Adrenal gland (tissue), 12 donors: ENCODE measurements around the gene GMCL1. TPM values are rescaled to one million over a fixed set of nuclear protein-coding genes. Genes with fewer than 3 reads are reported as not detected.
A peak's percentile ranks its signal among the peaks of the same experiment; 100 is the strongest.
"Not testable (repeated sequence)": the region's sequence is repeated elsewhere in the genome, so short reads cannot be mapped to it uniquely, and the experiment has no call there.

ENCODE experiments used
- DNase-seq, 7 donors: peaks; one replicate each; pipeline ENCODE4 v3.0.0-alpha.2; 2019 to 2020
- H3K27ac ChIP-seq, 5 donors: fragments of 200-600 bp; sonication (generic) in 4 of 5; 1 replicate in 3 of 5; 2 replicates in 2 of 5; pipeline versions ENCODE4 v1.5.1 to v1.8.0; 2016 to 2020; ENCODE audit warnings: mild to moderate bottlenecking in 1 of 5
- H3K27me3 ChIP-seq: fragments of 200-600 bp; 2 replicates; pipeline ENCODE4 v1.8.0; 2021
- H3K36me3 ChIP-seq, 2 donors: fragments of 200-600 bp; replicated peaks in 1 of 2; 1 replicate in 1 of 2; 2 replicates in 1 of 2; pipeline versions ENCODE4 v1.5.1 to v1.8.0; 2018 to 2022
- H3K4me1 ChIP-seq, 2 donors: fragments of 200-600 bp; replicated peaks in 1 of 2; 1 replicate in 1 of 2; 2 replicates in 1 of 2; pipeline versions ENCODE4 v1.5.1 to v1.8.0; 2018 to 2021
- H3K4me3 ChIP-seq, 4 donors: fragments of 200-600 bp; sonication (generic) in 3 of 4; one replicate each; pipeline ENCODE4 v1.5.1; 2016 to 2018
- H3K9me3 ChIP-seq, 3 donors: fragments of 200-600 bp; sonication (generic) in 1 of 3; replicated peaks in 1 of 3; 1 replicate in 2 of 3; 2 replicates in 1 of 3; pipeline versions ENCODE4 v1.5.1 to v1.8.0; 2016 to 2021
- POLR2A ChIP-seq, 2 donors: fragments of 450-650 bp; IDR thresholded peaks; one replicate each; pipeline ENCODE4 v1.6.1; 2017; ENCODE audit warnings: antibody characterized with exemption in 2 of 2, mild to moderate bottlenecking in 2 of 2, moderate library complexity in 1 of 2
- WGBS, 4 donors: extraction: QIAGEN DNeasy Blood & Tissue Kit in 2 of 4; methylation state at CpG; one replicate each; pipeline versions ENCODE4 v1.1.5 to v1.1.7; 2013 to 2017; 5-methylcytosine and 5-hydroxymethylcytosine counted together
- intact Hi-C, 2 donors: fragments of 100-400 bp; cut with DNase I; formaldehyde crosslinking; loops; one replicate each; pipeline versions ENCODE4 v1.14.1 to v1.15.0; 2022 to 2023
- polyA plus RNA-seq, 3 donors: library from polyadenylated mRNA; stranded (reverse); fragments of 200-250 nt in 2 of 3; fragments of 350-450 nt in 1 of 3; fragmentation: Illumina TruSeq in 1 of 3; extraction: RNeasy Lipid Tissue Mini Kit (QIAGEN cat#74804) in 1 of 3; gene quantifications; one replicate each; pipeline ENCODE4 v1.2.3, GENCODE V29; 2013 to 2014
- total RNA-seq, 9 donors: library from RNA; depleted of rRNA in 4 of 9; stranded (reverse); fragments of >200 nt in 4 of 9; fragments of 120-200 nt in 1 of 9; fragmentation: NEBNext Ultra II Directional in 1 of 9; extraction: Animal tissue kit (Norgen Biotek cat#: 25700) in 1 of 9; gene quantifications; one replicate each; pipeline versions ENCODE4 v1.1.0 to v1.2.4, GENCODE V29; 2013 to 2023
- TF ChIP-seq, protein P1 (sequence below), 6 experiments: fragments of 450-650 bp in 4 of 6; fragments of 200-600 bp in 2 of 6; sonication (generic) in 1 of 6; IDR thresholded peaks; 1 replicate in 5 of 6; 2 replicates in 1 of 6; pipeline versions ENCODE4 v1.5.1 to v1.8.0; 2016 to 2021; ENCODE audit warnings: antibody characterized with exemption in 6 of 6, mild to moderate bottlenecking in 2 of 6, moderate library complexity in 1 of 6
- donor health status: healthy with polysubstance abuse.
- donor health status: Bipolar disorder and iron deficiency.
- donor health status: DM: yes; HTN: yes; CAD: no.
- donor health status: DM: no; HTN: no; CAD: no.
- donor health status: DM: no; HTN: no; CAD: no.
- donor health status: DM: yes; HTN: yes; CAD: no.

Gene GMCL1
- total and polyA plus RNA-seq, 12 donors: 2.8 to 14.9 (median 10.2) TPM

DNA sequence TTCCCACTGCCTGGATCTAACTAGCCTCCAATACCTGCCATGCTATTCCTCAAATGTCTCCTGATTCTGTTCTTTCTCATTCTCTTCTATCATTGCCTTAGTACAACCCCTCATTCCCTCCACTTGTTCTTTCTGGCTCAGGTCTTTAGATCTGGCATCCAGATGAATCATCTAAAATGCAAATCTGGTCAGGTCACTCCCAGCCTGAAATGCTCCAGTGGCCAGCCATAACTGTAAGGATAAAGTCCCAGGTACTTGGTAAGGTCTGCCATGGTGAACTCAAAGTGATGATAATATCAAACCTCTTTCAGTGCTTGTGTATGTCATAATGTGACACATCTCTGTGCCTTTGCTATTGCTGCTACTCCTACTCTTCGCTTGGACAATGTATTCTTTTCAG, 61.4 kb downstream of the GMCL1 start:
- Histone ChIP-seq H3K27me3 (no peaks in the 10 kb centered on the region), H3K4me1 (peaks cover 8 to 18% of the 10 kb centered on the region in 2 donors), H3K4me3 (no peak overlapping the region), H3K9me3 (no peaks in the 10 kb centered on the region), H3K27ac (no peak overlapping the region), H3K36me3 (peaks cover 0 to under 1% of the 10 kb centered on the region in 2 donors)
- TF ChIP-seq, protein P1, sequence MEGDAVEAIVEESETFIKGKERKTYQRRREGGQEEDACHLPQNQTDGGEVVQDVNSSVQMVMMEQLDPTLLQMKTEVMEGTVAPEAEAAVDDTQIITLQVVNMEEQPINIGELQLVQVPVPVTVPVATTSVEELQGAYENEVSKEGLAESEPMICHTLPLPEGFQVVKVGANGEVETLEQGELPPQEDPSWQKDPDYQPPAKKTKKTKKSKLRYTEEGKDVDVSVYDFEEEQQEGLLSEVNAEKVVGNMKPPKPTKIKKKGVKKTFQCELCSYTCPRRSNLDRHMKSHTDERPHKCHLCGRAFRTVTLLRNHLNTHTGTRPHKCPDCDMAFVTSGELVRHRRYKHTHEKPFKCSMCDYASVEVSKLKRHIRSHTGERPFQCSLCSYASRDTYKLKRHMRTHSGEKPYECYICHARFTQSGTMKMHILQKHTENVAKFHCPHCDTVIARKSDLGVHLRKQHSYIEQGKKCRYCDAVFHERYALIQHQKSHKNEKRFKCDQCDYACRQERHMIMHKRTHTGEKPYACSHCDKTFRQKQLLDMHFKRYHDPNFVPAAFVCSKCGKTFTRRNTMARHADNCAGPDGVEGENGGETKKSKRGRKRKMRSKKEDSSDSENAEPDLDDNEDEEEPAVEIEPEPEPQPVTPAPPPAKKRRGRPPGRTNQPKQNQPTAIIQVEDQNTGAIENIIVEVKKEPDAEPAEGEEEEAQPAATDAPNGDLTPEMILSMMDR (IDR thresholded peaks at IDR 0.05): no peak
- TF ChIP-seq POLR2A (IDR thresholded peaks at IDR 0.05): no peak
- no peak for DNase-seq
- WGBS, 4 donors: 32 to 80% (median 46%) methylated on average over 1 of the region's 1 CpG
- intact Hi-C loops: no loop called here

DNA sequence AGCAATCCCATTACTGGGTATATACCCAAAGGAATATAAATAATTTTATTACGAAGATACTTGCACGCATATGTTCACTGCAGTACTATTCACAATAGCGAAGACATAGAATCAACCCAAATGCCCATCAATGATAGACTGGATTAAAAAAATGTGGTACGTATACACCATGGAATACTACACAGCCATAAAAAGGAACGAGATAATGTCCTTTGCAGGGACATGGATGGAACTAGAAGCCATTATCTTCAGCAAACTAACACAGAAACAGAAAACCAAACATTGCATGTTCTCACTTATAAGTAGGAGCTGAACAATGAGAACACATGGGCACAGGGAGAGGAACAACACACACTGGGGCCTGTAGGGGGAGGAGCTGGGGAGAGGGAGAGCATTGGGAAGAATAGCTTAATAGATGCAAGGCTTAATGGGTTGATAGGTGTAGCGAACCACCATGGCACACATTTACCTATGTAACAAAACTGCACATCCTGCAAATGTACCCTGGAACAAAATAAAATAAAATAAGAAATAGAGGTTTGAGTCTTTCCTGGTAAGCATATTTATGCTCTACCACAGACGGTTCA, 63.5 kb downstream of the GMCL1 start:
- H3K9me3 ChIP-seq, intact Hi-C loops, H3K27me3 ChIP-seq, H3K27ac ChIP-seq, DNase-seq, H3K4me3 ChIP-seq: not testable (repeated sequence)
- WGBS, 4 donors: 91 to 96% (median 92%) methylated on average over 7 of the region's 7 CpGs
- H3K4me1 ChIP-seq: peaks cover 8 to 18% of the 10 kb centered on the region in 2 donors
- H3K36me3 ChIP-seq: peaks cover 0 to 21% of the 10 kb centered on the region in 2 donors

DNA sequence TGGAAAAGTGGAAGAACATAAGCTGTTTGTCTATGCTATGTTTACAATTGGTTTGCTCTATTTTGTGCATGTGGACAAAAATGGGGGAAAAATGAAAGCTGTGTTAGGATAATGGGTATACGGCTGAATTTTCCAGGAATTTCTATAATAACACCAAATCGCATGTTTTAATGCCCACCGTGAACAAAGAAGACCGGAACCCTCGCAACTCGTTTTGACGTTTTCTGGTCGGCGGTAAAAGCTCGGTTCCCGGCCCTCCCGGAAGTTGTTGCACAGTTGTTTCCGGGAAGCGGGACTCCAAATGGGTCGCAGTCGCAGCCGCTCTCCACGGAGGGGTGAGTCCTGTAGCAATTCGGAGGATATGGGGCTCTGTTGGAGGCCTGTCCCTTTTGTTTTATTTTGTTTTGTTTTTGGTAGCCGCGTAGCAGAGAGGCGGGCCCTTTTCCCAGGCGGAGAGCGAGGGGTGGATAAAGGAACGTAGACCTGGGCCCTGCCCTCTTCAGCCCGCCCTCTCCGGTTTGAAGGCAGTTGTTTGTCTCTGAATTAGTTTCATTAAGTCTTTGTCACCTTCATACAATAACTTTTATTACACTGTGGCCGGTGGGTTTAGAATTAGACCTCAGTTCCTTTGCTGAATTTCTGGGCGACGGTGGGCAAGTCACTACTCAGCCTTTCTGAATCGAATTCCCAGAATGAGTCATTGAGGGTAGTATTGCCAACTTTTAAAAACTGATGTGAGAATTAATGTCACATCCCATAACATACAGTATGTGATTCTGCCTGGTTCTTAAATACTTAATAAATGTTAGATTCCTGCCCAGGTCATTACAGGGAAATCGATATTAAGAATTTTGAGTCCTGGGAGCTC, 64.5 kb downstream of the GMCL1 start, which contains the start of gene SNRNP27:
SNRNP27 (plus strand) TSS at position 273 of the 868 bp plus-strand sequence; CDS start at position 302, 29 bp downstream.
- Histone ChIP-seq H3K27ac (peak within 1 kb of the TSS; percentile 63 to 87 (median 71)), H3K4me1 (peaks cover 8 to 21% of the 10 kb centered on the region in 2 donors), H3K36me3 (peaks cover 0 to 31% of the 10 kb centered on the region in 2 donors), H3K27me3 (no peaks in the 10 kb centered on the region), H3K4me3 (peak within 1 kb of the TSS; percentile 62 to 85 (median 66)), H3K9me3 (no peaks in the 10 kb centered on the region)
- intact Hi-C loops: no loop called here
- DNase-seq: peak; percentile 75 to 90 (median 80)
- peak in 1 of 2 donors; percentile 40 for TF ChIP-seq POLR2A (IDR thresholded peaks at IDR 0.05)
- TF ChIP-seq, protein P1 (IDR thresholded peaks at IDR 0.05): no peak
- 0 to 1% (median 0%) methylated on average over 32 of the region's 32 CpGs for WGBS, 4 donors

DNA sequence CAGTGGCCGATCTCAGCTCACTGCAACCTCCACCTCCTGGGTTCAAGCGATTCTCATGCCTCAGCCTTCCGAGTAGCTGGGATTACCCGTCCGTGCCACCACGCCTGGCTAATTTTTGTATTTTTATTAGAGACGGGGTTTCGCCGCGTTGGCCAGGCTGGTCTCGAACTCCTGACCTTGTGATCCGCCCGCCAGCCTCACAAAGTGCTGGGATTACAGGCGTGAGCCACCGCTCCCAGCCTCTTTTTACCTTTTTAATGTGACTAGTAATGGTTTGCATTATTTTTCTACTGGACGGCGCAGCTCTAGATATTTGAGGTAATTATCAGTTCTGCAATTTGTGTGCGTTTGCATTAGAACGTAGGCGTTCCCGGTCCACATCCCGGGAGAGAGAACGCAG, 65.3 kb downstream of the GMCL1 start:
- H3K9me3 ChIP-seq, intact Hi-C loops, DNase-seq, H3K27me3 ChIP-seq: not testable (repeated sequence)
- WGBS, 4 donors: 22 to 39% (median 36%) methylated on average over 23 of the region's 23 CpGs
- Histone ChIP-seq H3K36me3 (peaks cover 0 to 39% of the 10 kb centered on the region in 2 donors), H3K4me3 (peak overlapping the region in 3 of 4 donors; percentile 63 to 85 (median 70)), H3K4me1 (peaks cover 8 to 21% of the 10 kb centered on the region in 2 donors), H3K27ac (peak overlapping the region in 1 of 5 donors; percentile 87)

DNA sequence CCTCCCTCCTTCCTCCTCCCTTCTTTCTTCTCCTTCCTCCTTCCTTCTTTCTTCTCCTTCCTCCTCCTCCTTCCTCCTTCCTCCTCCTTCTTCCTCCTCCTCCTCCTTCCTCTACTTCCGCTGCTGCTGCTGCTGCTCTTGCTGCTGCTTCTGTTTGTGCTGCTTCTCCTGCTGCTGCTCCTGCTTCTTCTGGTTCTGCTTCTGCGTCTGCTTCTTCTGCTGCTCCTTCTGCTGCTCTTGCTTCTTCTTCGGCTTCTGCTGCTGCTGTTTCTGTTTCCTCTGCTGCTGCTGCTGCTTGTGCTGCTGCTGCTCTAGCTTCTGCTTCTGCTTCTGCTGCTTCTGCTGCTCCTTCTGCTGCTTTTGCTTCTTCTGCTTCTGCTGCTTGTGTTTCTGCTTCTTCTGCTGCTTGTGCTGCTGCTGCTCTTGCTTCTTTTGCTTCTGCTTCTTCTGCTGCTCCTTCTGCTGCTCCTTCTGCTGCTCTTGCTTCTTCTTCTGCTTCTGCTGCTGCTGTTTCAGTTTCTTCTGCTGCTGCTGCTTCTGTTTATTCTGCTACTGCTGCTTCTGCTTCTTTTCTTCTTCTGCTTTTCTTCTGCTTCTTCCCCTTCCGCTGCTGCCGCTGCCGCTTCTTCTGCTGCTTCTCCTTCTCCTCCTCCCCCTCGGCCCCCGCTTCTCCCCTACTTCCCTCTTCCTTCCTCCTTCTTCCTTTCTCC, 72.9 kb downstream of the GMCL1 start:
- DNase-seq: peak in 1 of 7 donors; percentile 19
- Histone ChIP-seq H3K27me3 (no peaks in the 10 kb centered on the region), H3K36me3 (peaks cover 0 to 78% of the 10 kb centered on the region in 2 donors), H3K27ac (peak overlapping the region in 1 of 5 donors; percentile 27), H3K9me3 (no peaks in the 10 kb centered on the region), H3K4me3 (no peak overlapping the region), H3K4me1 (peaks cover 0 to 3% of the 10 kb centered on the region in 2 donors)
- WGBS, 4 donors: 66 to 72% (median 67%) methylated on average over 8 of the region's 8 CpGs
- TF ChIP-seq POLR2A (IDR thresholded peaks at IDR 0.05): no peak
- TF ChIP-seq, protein P1 (IDR thresholded peaks at IDR 0.05): no peak
- intact Hi-C loops: no loop called here
